WI38 (cell line): ENCODE data around the gene COL26A1.
"Not testable (repeated sequence)": the region's sequence is repeated elsewhere in the genome, so short reads cannot be mapped to it uniquely, and the experiment has no call there.

ENCODE experiments used
- H3K4me3 ChIP-seq: 2 replicates; pipeline ENCODE4 v1.5.1; 2011; ENCODE audit warnings: low read depth, mild to moderate bottlenecking, control low read depth, low read length
- CTCF ChIP-seq: IDR thresholded peaks from 2 replicates; pipeline ENCODE4 v1.5.1; 2012; ENCODE audit warnings: low read depth, mild to moderate bottlenecking, control low read depth, low read length

Gene COL26A1

GRCh38 chr7:101332026-101332425 lies 30.6 kb upstream of the COL26A1 start:
- no peak for TF ChIP-seq CTCF
- H3K4me3 ChIP-seq, result no peak overlapping the region

- TF ChIP-seq CTCF, result no peak
- no peak overlapping the region for H3K4me3 ChIP-seq
These were observed 28.8 kb upstream of the COL26A1 start for GRCh38 chr7:101333912-101334311.

GRCh38 chr7:101340379-101340778 lies 22.3 kb upstream of the COL26A1 start:
- H3K4me3 ChIP-seq, result no peak overlapping the region
- TF ChIP-seq CTCF, result no peak

- no peak for TF ChIP-seq CTCF
- H3K4me3 ChIP-seq, result no peak overlapping the region
These were observed 19.8 kb upstream of the COL26A1 start for GRCh38 chr7:101342892-101343291.

GRCh38 chr7:101347477-101347876 lies 15.2 kb upstream of the COL26A1 start:
- no peak overlapping the region for H3K4me3 ChIP-seq
- TF ChIP-seq CTCF, result no peak

GRCh38 chr7:101348456-101349067 lies 14.1 kb upstream of the COL26A1 start:
- not testable (repeated sequence) for H3K4me3 ChIP-seq

GRCh38 chr7:101349300-101349699 lies 13.4 kb upstream of the COL26A1 start:
- H3K4me3 ChIP-seq, result not testable (repeated sequence)

- no peak overlapping the region for H3K4me3 ChIP-seq
- TF ChIP-seq CTCF, result no peak
These were observed 9.8 kb upstream of the COL26A1 start for GRCh38 chr7:101352920-101353308.

GRCh38 chr7:101357433-101357832 lies 5.2 kb upstream of the COL26A1 start:
- TF ChIP-seq CTCF, result no peak
- no peak overlapping the region for H3K4me3 ChIP-seq
